PC-3 (cell line): Measurements from ENCODE around the gene ARHGAP6. TPM values are rescaled to one million over a fixed set of nuclear protein-coding genes. Genes with fewer than 3 reads are reported as not detected.
A peak's percentile ranks its signal among the peaks of the same experiment; 100 is the strongest.

ENCODE experiments used
- ATAC-seq: fragments of 200-7000 bp; cut with Tn5 transposase; 2 replicates; pipeline ENCODE4 v1.9.1; 2020; ENCODE audit warnings: mild to moderate bottlenecking, moderate library complexity
- BruUV-seq: library from RNA; stranded (reverse); fragments of 400-500 nt; replicated peaks from 2 replicates; lab custom pipeline; 2021; lab: Mats Ljungman, UMichigan
- CTCF ChIA-PET: fragments of 300-600 bp; sonication (Branson Sonifier 250); formaldehyde crosslinking; loops from one replicate; lab custom pipeline; 2022; ENCODE audit warnings: antibody characterized with exemption; lab: Charles Lee
- POLR2A ChIA-PET: fragments of 300-600 bp; sonication (Branson Sonifier 250); formaldehyde crosslinking; loops from one replicate; lab custom pipeline; 2022; ENCODE audit warnings: antibody characterized with exemption; ENCODE audit not compliant: unreplicated experiment; lab: Charles Lee
- DNase-seq: peaks from one replicate; pipeline ENCODE4 v3.0.0-alpha.2; 2015
- H2AFZ ChIP-seq: fragments of 300-600 bp; sonication (generic); 2 replicates; pipeline ENCODE4 v1.6.0; 2016; ENCODE audit warnings: antibody characterized with exemption, low read length
- H3F3A ChIP-seq: fragments of 300-600 bp; sonication (generic); one replicate; pipeline ENCODE4 v1.6.0; 2017; ENCODE audit warnings: antibody characterized with exemption, low read length, control low read depth, mild to moderate bottlenecking; ENCODE audit not compliant: unreplicated experiment
- H3K27ac ChIP-seq: fragments of 300-600 bp; sonication (generic); 2 replicates; pipeline ENCODE4 v1.5.1; 2016; ENCODE audit warnings: mild to moderate bottlenecking, low read length
- H3K27me3 ChIP-seq: fragments of 300-600 bp; sonication (generic); 2 replicates; pipeline ENCODE4 v1.6.1; 2016; ENCODE audit warnings: low read length, mixed read lengths
- H3K36me3 ChIP-seq: fragments of 300-600 bp; sonication (generic); 2 replicates; pipeline ENCODE4 v1.6.1; 2016; ENCODE audit warnings: low read depth, mixed run types, low read length, mixed read lengths
- H3K4me1 ChIP-seq: fragments of 300-600 bp; sonication (generic); 2 replicates; pipeline ENCODE4 v1.5.1; 2016; ENCODE audit warnings: low read length; ENCODE audit not compliant: insufficient read depth
- H3K4me2 ChIP-seq: fragments of 300-600 bp; sonication (generic); 2 replicates; pipeline ENCODE4 v1.6.0; 2016; ENCODE audit warnings: low read length
- H3K4me3 ChIP-seq: fragments of 300-600 bp; sonication (generic); 2 replicates; pipeline ENCODE4 v1.5.1; 2016; ENCODE audit warnings: mild to moderate bottlenecking, low read length, mixed read lengths
- H3K79me2 ChIP-seq: fragments of 300-600 bp; sonication (generic); 2 replicates; pipeline ENCODE4 v1.6.1; 2017; ENCODE audit warnings: low read length, mixed read lengths
- H3K9ac ChIP-seq: fragments of 300-600 bp; sonication (generic); 2 replicates; pipeline ENCODE4 v1.6.0; 2016; ENCODE audit warnings: mild to moderate bottlenecking, low read length
- H3K9me2 ChIP-seq: fragments of 300-600 bp; sonication (generic); replicated peaks from 2 replicates; pipeline ENCODE4 v1.6.1; 2016; ENCODE audit warnings: mixed run types, low read length, mixed read lengths
- H3K9me3 ChIP-seq: fragments of 300-600 bp; sonication (generic); 2 replicates; pipeline ENCODE4 v1.6.1; 2016; ENCODE audit warnings: low read length, mixed read lengths
- H4K20me1 ChIP-seq: fragments of 300-600 bp; sonication (generic); 2 replicates; pipeline ENCODE4 v1.6.1; 2016; ENCODE audit warnings: low read length, mixed read lengths
- CTCF ChIP-seq: fragments of 300-600 bp; sonication (generic); conservative IDR thresholded peaks from 2 replicates; pipeline ENCODE4 v1.5.1; 2017; ENCODE audit warnings: antibody characterized with exemption, low read depth, mild to moderate bottlenecking, low read length
- EZH2 ChIP-seq: fragments of 300-600 bp; sonication (generic); IDR thresholded peaks from one replicate; pipeline ENCODE4 v1.6.1; 2017; ENCODE audit warnings: antibody characterized with exemption, mild to moderate bottlenecking, low read length; ENCODE audit not compliant: unreplicated experiment
- EZH2phosphoT487 ChIP-seq: fragments of 300-600 bp; sonication (generic); IDR thresholded peaks from 2 replicates; pipeline ENCODE4 v1.6.1; 2018; ENCODE audit warnings: mild to moderate bottlenecking, antibody characterized with exemption, low read length, borderline replicate concordance
- intact Hi-C: fragments of 100-400 bp; cut with micrococcal nuclease; formaldehyde crosslinking; loops from 2 replicates; pipeline ENCODE4 v1.9.0; 2023
- total RNA-seq: library from RNA; depleted of rRNA; stranded (reverse); fragments of >200 nt; gene quantifications from 2 replicates; pipeline ENCODE4 v1.2.3, GENCODE V29; 2014

Gene ARHGAP6
- total RNA-seq, 1 experiment from 2014 or later = 2.8 TPM

- intact Hi-C loops = loop anchor here (10.0 kb wide), 4 partner anchors 170 to 910 kb away; no protein-coding TSS in a partner anchor
- POLR2A ChIA-PET = no interaction called here
- peak; percentile 59 for DNase-seq
- H3K27ac ChIP-seq = no peak overlapping the region
- no peak overlapping the region for H3K9ac ChIP-seq
- H3K4me1 ChIP-seq = peaks cover 6% of the 10 kb centered on the region
- TF ChIP-seq CTCF (no peak), EZH2phosphoT487 (no peak), EZH2 (no peak)
- ATAC-seq = peak; percentile 27; the same call in 1 of the 2 replicates
- CTCF ChIA-PET = no interaction called here
- H3K27me3 ChIP-seq = no peaks in the 10 kb centered on the region
- no peak overlapping the region for H2AFZ ChIP-seq
- no peaks in the 10 kb centered on the region for H3K36me3 ChIP-seq
- H3K4me3 ChIP-seq = no peak overlapping the region
- no TSS peak for BruUV-seq
- H3K9me2 ChIP-seq = no peaks in the 10 kb centered on the region
- H3K9me3 ChIP-seq = no peaks in the 10 kb centered on the region
- peaks cover 3% of the 10 kb centered on the region; the same call in 1 of the 2 replicates for H3K79me2 ChIP-seq
- no peaks in the 10 kb centered on the region for H3F3A ChIP-seq
- H4K20me1 ChIP-seq = no peaks in the 10 kb centered on the region
- no peak overlapping the region for H3K4me2 ChIP-seq
These were observed 560.6 kb downstream of the ARHGAP6 start for GRCh38 chrX:11105080-11105479.

- CTCF ChIA-PET = no interaction called here
- intact Hi-C loops = loop anchor here (10.0 kb wide), 4 partner anchors 169 to 909 kb away; no protein-coding TSS in a partner anchor
These were observed 562.0 kb downstream of the ARHGAP6 start for GRCh38 chrX:11103751-11104150.

More at GRCh38 chrX:11103751-11104150, 562.0 kb downstream of the ARHGAP6 start:
- H3K9me3 ChIP-seq = no peaks in the 10 kb centered on the region
- H3F3A ChIP-seq = no peaks in the 10 kb centered on the region
- TF ChIP-seq EZH2phosphoT487 = no peak
- TF ChIP-seq EZH2 = no peak
- no peak for TF ChIP-seq CTCF
- ATAC-seq (no peak), DNase-seq (no peak)
- no TSS peak for BruUV-seq
- no peaks in the 10 kb centered on the region for H3K9me2 ChIP-seq
- no peak overlapping the region for H3K9ac ChIP-seq
- no peaks in the 10 kb centered on the region for H3K27me3 ChIP-seq
- H2AFZ ChIP-seq = no peak overlapping the region
- H3K4me1 ChIP-seq = peaks cover 6% of the 10 kb centered on the region
- no peak overlapping the region for H3K27ac ChIP-seq
- no peaks in the 10 kb centered on the region for H4K20me1 ChIP-seq
- POLR2A ChIA-PET = no interaction called here
- H3K4me3 ChIP-seq = no peak overlapping the region
- no peaks in the 10 kb centered on the region for H3K79me2 ChIP-seq
- H3K36me3 ChIP-seq = no peaks in the 10 kb centered on the region
- H3K4me2 ChIP-seq = no peak overlapping the region
